Measurements from ENCODE around the gene KIAA1755.
"Not testable (repeated sequence)": the region's sequence is repeated elsewhere in the genome, so short reads cannot be mapped to it uniquely, and the experiment has no call there.

The KIAA1755 gene

GRCh38 chr20:38286586-38287531 lies 26.3 kb upstream of the KIAA1755 start:
- DNase-seq (ENCODE audit: low read depth), result no peak

DNA sequence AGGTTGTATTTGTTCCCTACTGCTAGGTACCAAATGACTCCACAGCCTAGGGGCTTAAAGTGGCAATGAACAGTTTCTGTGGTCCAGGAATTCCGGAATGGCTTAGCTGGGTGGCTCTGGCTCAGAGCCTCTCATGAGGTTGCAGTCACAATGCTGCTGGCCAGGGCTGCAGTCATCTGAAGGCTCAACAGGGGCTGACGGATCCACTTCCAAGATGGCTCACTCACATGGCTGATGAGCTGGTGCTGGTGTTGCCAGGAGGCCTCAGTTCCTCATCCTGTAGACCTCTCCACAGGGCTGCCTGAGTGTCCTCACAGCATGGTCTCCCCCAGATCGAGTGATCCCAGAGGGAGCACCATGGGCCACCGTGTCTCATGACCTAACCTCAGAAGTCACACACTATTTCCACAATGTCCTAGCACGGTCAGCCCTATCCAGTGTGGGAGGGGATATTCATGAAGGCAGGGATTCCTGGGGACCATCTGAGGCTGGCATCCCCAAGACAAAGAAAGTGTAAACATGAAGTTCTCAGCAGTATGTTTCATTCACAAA lies 24.4 kb upstream of the KIAA1755 start:
- DNase-seq (ENCODE audit: low read depth), result no peak

DNA sequence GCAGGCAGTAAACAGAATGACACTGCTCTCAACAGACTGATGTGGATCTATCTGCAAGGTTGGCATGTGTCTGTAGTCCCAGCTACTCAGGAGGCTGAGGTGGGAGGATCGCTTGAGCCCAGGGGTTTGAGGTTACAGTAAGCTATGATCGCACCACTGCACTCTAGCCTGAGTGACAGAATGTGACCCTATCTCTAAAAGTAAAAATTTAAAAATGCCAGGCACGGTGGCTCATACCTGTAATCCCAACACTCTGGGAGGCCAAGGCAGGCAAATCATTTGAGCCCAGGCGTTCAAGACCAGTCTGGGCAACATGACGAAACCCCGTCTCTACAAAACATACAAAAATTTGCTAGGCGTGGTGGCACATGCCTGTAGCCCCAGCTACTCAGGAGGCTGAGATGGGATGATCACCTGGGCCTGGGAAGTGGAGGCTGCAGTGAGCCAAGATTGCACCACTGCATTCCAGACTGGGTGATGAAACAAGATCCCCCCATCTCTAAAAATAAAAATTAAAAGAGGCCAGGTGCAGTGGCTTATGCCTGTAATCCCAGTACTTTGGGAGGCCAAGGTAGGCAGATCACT lies 23.6 kb upstream of the KIAA1755 start:
- DNase-seq (ENCODE audit: low read depth), result not testable (repeated sequence)

- DNase-seq (ENCODE audit: low read depth), result no peak
Measured at GRCh38 chr20:38283236-38283635, 22.7 kb upstream of the KIAA1755 start.

DNA sequence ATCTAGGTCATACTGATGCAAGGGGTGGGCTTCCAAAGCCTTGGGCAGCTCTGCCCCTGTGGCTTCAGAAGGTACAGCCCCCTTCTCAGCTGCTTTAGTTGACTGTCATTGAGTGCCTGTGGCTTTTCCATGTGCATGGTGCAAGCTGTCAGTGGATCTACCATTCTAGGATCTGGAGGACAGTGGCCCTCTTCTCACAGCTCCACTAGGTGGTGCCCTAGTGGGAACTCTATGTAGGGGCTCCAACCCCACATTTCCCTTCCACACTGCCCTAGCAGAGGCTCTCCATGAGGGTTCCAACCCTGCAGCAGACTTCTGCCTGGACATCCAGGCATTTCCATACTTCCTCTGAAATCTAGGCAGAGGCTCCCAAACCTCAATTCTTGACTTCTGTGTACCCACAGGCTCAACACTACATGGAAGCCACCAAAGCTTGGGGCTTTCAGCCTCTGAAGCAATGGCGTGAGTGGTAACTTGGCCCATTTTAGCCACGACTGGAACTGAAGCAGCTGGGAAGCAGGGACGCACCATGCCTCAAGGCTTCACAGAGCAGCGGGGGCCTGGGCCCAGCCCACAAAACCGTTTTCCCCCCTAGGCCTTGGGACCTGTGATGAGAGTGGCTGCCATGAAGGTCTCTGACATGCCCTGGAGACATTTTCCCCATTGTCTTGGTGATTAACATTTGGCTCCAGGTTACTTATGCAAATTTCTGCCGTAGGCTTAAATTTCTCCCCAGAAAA lies 20.8 kb upstream of the KIAA1755 start:
- not testable (repeated sequence) for DNase-seq (ENCODE audit: low read depth)

DNA sequence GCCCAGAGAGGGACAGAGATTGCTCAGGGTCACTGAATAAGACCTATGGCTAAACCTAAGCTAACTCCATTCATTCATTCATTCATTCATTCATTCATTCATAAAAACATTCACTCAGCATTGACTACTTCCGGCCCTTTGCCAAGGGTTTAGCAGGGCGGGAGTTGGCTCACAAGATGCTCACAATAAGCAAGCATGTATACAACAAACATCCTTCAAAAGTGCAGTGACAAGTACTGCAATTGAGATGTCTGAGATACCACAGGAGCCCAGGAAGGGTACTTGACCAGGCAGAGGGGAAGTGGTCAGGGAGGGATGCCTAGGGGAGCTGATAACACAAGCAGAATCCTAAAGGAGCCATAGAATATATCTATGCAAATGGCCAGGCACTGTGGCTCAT lies 18.2 kb upstream of the KIAA1755 start:
- no peak for DNase-seq (ENCODE audit: low read depth)

DNA sequence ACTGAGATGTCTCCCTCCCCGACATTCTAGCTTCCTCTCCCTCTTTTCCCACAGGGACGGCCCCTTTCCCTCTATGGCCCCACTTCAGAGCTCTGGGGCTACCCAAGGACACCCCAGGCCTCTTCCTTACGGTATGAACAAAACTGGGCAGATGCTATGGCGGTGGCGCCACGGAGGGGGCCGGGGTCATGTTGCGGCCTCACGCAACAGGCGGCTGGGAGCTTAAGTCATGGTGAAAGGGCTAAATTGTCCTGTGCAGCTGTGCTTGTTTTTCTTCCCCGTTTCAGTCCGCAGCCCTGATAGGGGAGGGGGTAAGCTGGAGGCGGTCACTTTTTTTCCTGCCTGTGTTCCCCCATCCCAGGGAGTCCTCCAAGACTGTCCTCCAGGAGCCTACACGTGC lies 17.6 kb upstream of the KIAA1755 start:
- DNase-seq (ENCODE audit: low read depth), result no peak

DNA sequence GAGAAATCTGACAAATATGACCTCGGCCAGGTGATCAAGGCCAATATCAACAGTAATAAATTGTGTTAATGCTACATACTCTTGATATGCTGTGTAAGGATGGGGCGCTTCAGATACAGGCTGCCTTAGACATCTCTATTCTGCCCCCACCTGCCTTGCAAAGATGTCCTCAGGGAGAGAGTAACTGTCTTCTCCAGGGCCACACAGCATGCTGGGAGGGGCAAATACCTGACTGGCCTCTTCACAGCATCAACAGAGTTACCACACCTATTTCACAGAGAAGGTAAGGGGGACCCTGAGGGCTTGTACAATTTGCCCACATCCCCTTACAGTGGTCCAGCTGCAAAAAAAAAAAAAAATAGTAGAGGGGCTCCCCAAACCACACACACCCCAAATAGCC lies 17.2 kb upstream of the KIAA1755 start:
- DNase-seq (ENCODE audit: low read depth), result no peak

DNA sequence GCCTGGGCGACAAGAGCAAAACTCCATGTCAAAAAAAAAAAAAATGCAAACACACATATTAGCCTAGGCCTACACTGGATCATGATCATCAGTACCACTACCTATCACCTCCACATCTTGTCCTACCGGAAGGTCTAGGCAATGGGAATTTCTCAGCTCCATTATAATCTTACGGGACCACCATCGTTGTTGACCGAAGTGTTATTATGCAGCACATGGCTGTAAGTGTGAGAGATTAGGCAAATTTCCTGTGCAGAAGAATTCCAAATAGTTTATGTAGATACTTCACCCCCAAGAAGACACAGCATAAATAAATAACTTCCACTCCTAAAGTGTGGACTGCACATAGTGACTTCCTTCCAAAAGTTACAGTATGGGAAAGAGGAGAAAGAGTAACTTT lies 16.8 kb upstream of the KIAA1755 start:
- no peak for DNase-seq (ENCODE audit: low read depth)

- DNase-seq (ENCODE audit: low read depth), result peak; percentile 78
Measured at GRCh38 chr20:38275815-38276550, 15.4 kb upstream of the KIAA1755 start.

DNA sequence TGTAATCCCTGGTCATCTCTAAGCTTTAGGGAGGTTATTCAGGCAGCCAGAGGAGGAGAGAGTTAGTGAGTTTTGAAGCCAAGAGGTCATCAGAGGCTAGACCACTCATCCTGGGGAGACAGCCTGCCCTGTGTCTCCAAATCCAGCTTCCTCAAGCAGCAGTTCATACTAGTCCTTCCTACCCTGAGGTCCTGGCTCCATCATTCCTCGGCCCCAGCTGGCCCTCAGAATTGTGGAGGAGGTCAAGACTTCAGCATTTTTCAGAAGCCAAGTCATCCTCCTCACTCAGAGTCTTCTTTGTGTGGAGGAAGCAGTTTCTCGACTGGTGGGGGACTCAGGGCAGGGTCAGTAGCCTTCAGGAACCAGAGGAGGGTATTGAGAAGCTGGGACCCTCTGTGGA lies 12.4 kb upstream of the KIAA1755 start:
- DNase-seq (ENCODE audit: low read depth), result peak; percentile 48

GRCh38 chr20:38272398-38272797 lies 11.9 kb upstream of the KIAA1755 start:
- no peak for DNase-seq (ENCODE audit: low read depth)

- DNase-seq (ENCODE audit: low read depth), result no peak
Measured at GRCh38 chr20:38271608-38272120, 11.1 kb upstream of the KIAA1755 start.

- DNase-seq (ENCODE audit: low read depth), result peak; percentile 67
Measured at GRCh38 chr20:38270869-38271605, 10.5 kb upstream of the KIAA1755 start.

DNA sequence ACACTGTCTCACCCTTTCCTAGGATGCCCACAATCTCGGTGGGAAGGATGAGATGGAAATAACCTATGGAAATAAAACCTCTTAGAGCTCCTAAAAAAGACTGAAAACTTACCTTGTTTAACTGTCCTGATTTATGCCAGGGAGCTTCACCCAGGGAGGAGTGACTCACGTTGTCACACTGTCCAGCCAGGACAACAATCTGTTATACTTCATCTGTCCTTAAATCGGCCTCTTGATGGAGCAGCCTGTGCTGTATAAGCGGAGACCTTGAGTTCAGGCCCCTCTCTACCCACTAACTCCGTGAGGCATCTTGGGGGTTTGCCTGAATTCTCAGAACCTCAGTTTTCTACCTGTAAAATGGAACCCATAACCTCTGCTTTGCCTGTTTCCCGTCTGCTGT lies 9.2 kb upstream of the KIAA1755 start:
- DNase-seq (ENCODE audit: low read depth), result no peak

- no peak for DNase-seq (ENCODE audit: low read depth)
Measured at GRCh38 chr20:38269040-38269439, 8.5 kb upstream of the KIAA1755 start.

DNA sequence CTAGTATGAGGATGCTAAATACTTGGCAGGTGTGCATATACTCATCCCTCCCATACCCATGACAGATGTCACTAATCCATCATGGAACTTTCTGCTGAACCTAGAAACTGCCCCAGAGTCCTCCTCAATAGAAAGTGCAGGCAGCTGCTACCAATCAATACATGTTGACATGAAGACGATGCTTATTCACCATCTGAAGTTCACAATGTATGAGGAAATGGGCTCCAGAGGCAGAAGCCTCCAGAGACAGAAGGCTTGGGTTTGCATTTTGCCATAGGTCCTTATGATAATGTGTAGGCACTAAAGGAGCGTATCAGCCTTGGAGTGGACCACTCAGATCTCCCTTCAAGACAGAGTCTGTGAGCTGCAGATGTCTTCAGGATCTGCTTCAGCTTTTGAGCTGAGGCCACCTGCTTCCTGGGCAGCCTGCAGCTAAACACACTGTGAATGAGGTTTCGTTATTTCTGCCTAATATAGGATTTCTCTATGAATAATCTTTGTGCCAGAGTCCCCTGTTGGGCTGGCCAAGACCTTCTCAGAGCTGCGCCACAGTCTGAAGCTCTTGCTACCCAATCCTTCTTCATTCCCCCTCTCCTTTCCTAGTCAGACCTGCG lies 7.5 kb upstream of the KIAA1755 start:
- no peak for DNase-seq (ENCODE audit: low read depth)

- no peak for DNase-seq (ENCODE audit: low read depth)
Measured at GRCh38 chr20:38267296-38267695, 6.8 kb upstream of the KIAA1755 start.

- no peak for DNase-seq (ENCODE audit: low read depth)
Measured at GRCh38 chr20:38266426-38266825, 5.9 kb upstream of the KIAA1755 start.

DNA sequence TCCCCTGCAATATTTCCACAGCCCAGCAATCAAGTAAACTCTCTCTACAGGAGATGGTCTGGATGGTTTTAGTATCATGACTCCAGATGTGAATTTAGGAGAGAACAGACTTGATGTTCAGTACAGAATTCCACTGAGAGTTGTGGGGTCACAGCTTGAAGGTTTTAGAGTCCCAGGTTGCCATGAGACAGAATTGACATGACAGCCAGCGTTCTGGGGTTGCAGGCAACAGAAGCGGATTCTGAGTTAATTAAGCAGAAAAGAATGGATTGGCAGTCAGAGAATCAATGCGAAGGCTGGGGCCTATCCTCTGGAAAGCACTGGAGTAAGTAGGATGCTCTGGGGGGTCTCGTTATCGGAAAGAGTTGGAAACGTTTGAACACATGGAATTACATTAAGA lies 2.4 kb upstream of the KIAA1755 start:
- no peak for DNase-seq (ENCODE audit: low read depth)

- no peak for DNase-seq (ENCODE audit: low read depth)
Measured at GRCh38 chr20:38261054-38261390, 487 bp upstream of the KIAA1755 start.
